HS-5 (cell line): ENCODE measurements around the gene ZMIZ1.
A peak's percentile ranks its signal among the peaks of the same experiment; 100 is the strongest.
"Not testable (repeated sequence)": the region's sequence is repeated elsewhere in the genome, so short reads cannot be mapped to it uniquely, and the experiment has no call there.

Source experiments
- DNase-seq: peaks from one replicate; pipeline ENCODE4 v3.0.0-alpha.2; 2012; ENCODE audit warnings: low read depth

ZMIZ1 gene

DNA sequence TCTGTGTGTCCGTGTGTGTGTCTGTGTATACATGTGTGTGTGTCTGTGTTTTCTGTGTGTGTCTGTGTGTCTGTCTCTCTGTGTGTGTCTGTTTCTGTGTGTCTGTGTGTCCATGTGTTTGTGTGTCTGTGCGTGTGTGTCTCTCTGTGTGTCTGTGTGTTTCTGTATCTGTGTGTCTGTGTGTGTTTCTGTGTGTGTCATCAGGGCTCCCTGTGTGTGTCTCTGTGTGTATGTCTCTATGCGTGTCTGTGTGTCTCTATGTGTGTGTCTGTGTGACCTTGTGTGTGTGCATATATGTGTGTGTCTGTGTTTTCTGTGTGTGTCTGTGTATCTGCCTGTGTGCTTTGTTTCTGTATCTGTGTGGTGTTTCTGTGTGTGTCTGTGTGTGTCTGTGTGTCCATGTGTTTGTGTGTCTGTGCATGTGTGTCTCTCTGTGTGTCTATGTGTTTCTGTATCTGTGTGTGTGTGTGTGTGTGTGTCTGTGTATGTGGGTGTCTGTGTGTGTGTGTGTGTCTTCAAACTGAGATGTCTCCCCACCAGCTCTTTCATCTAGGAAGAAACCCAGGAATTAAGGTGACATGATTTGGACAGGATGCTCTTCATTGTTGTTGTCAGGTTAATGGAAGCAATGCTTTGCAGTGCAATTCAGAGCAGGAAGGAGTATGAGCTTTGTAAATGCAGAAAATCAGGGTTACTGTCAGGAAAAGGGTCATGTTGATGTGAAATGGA, 257.8 kb downstream of the ZMIZ1 start:
- no peak for DNase-seq

DNA sequence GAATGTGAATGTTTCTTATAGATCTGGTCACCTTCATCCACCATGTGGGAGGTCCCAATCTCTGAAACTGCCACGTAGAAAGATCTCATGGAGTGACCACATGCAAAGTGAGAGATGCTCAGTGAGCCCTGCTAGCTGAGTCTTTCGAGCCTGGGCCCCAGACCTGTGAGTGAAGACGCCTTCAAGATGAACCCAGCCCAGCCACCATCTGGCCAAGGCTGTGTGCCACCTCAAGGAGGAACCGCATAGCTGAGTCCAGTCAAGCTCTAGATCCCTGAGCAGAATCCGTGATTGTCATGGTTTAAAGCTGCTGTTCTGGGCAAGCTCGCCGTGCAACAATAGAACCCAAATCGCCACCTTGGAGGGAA, 258.3 kb downstream of the ZMIZ1 start:
- no peak for DNase-seq

DNA sequence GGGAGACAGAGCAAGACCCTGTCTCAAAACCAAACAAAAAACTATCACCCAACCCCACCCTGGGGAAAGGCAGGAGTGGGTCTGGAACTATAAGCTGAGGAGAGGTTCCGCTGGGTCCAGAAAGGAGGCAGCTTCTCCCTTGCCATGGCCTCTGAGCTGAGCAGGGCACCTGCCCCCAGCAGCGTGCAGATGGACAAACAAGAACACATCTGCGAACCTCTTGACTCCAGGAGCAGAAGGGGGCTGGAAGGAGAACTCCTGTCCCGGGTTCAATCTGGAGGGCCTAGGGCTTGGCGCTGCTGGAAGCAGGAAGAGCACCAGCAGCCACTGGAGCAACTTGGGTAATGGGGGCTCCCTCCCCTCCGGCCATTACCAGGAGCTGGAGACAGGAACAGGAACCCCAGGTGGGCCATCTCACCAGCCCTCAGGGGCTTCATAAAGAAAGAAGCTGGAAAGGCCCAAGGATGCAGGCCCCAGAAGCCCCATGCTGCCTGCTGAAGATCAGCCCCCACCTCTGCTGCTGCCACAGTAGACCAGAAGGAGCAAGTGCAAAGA, 259.5 kb downstream of the ZMIZ1 start:
- no peak for DNase-seq

DNA sequence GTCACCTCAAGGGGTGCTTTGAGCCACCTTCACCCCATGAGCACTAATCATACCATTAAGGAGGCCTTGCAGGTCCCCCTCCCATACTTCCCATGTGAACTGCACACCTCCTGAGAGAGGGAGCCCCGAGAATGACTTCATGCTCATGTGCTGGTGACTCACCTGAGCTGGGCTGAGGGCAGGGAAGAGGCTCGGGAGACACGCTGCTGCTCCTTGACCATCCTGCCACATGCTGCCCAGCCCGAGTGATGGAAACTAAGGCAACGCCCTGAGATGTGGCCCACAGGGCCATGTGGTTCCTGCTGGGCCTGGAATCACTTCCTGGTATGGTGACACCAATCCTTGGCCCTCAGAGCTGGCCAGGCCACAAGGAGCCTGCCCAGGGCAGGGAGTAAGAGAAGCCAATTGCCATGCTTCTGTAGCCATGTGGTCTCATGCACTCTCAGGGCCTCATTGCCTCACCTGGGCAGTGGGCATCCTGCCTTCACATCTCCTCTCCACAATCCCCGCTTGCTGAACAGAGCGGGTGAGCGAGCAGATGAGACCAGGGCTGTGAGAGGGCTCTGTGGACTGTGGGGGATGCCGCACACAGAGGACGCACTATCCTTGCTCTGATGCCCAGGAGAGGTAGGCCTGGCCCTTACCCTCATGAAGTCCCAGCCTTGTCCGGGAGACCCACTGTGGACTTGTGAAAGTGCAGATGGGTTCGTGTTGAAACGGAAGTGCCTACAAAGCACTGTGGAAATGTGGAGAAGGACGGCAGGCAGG, 260.2 kb downstream of the ZMIZ1 start:
- DNase-seq = no peak

DNA sequence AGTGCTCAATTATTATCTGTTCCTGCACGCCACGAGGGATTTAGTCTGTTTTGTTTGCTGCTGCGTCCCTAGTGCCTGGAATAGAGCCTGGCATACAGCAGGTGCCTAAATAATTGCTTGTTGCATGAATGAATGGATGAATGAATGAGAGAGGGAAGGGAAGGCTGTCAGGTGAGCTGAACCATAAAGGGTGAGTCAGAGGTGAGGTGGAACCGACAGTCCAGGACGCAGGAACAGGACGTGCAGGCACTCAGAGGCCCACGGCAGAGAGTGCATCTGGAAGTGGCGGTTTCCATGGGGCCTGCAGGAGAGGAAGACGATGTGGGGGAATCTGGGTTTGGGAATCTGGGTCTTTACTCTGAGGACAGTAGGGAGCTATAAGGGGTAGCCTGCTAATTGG, 260.8 kb downstream of the ZMIZ1 start:
- no peak for DNase-seq

DNA sequence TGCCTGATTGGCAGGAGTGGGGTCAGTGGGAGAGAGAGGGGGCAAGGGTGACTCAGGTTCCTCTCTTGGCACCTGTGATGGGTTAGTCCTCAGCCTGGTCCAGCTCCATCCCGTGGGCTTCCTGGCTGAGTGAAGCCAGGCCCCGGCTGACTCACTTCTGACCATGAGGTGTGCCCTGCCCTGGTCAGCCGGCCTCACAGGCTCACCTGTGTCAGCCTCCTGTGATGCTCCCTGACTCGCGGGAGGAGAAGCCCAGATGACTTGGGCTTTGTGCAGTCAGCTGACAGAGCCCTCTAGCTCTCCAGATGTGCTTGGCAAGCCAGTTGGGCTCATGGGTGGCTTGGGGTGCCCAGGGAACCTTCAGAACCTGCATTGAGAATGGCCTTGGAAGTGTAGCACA, 262.5 kb downstream of the ZMIZ1 start:
- no peak for DNase-seq

DNA sequence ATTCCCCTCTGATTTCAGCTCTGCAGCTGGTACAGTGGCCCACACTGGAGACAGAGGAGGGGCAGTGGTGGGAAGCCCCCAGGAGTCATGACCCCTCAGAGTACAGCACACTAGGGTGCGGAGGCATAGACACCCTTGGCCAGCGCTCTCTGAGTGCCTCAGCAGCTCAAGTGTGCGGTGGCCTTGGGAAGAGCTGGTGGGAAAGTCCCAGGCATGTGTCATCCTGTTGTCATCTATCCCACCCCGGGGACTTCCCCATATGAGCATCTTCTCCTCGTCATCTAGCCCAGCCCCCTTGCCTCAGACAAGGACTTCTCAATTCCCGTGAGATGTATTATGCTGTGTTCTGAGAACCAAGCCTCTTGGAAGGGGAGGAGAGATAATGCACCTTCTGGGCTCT, 262.9 kb downstream of the ZMIZ1 start:
- DNase-seq = peak; percentile 84

DNA sequence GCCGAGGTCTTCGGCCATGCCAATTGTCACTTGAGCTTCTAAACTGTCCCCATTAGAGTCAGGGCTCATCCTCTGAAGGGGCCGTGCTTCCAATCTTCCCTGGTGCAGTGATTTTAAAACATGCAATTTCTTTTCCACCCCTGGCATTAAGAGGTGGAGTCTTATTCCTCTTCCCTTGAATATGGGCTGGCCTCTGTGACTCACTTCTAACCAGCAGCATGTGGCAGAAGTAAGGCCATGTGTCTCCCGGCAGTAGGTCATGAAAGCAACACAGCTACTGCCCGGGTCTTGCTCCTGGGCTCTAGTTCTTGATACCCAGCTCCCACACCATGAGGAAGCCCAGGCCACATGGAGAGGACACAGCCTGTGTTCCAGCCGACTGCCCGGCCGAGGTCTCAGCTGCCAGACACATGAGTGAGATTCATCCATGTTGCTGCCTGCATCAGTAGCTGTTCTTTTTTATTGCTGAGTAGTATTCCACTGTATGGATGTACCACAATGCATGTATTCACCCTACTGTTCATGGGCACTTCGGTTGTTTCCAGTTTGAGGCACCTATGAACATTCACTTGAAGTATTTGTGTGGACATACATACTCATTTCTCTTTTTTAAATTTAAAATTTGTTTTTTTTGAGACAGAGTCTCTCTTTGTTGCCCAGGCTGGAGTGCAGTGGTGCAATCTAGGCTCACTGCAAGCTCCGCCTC, 264.0 kb downstream of the ZMIZ1 start:
- not testable (repeated sequence) for DNase-seq

DNA sequence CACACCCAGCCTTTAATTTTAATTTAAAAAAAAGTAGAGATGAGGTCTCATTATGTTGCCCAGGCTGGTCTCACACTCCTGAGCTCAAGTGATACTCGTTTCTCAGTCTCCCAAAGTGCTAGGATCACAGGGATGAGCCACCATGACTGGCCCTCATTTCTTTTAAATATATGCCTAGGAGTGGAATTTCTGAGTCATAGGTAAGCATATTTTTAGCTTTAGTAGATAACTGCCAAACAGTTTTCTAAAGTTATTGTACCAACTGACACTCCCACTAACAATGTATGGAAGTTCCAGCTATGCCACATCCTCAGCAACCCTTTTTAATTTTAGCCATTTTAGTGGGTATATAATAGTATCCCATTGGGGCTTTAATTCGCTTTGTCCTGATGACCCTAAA, 264.7 kb downstream of the ZMIZ1 start:
- peak; percentile 82 for DNase-seq

DNA sequence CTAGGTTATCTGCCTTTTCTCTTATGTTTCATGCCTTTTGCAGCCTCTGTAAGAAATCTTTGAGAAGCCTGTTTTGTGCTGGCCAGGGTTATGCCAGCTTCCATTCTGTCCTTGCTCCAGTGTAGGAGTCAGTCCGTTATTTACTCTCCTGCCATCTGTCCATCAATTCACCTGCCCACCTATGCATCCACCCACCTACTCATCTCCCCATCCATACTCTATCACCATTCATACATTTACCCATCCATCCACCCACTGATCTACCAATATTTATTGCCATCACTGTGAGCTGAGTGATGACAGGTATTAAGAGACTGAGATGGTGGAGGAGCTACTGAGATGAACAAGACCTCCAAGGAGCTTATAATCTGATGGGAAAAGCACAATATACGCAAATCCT, 265.8 kb downstream of the ZMIZ1 start:
- no peak for DNase-seq

DNA sequence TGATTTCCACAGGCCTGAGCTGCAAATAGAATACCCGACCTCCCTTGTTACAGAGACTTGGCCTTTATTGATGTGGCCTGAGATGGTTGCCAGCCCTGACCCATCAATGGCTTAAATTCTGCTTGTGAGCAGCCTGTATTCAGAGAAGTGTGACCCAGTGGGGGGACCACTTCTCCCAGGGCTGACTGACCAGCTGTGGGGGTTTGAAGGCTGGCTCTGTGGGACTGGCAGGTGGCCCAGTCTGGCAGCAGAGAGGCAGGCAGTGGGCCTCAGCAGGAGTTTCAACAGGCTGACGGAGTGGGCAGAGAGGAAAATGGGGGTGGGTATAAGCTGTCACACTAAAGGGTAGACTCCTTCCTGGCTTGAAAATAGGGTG, 266.3 kb downstream of the ZMIZ1 start:
- DNase-seq = no peak

DNA sequence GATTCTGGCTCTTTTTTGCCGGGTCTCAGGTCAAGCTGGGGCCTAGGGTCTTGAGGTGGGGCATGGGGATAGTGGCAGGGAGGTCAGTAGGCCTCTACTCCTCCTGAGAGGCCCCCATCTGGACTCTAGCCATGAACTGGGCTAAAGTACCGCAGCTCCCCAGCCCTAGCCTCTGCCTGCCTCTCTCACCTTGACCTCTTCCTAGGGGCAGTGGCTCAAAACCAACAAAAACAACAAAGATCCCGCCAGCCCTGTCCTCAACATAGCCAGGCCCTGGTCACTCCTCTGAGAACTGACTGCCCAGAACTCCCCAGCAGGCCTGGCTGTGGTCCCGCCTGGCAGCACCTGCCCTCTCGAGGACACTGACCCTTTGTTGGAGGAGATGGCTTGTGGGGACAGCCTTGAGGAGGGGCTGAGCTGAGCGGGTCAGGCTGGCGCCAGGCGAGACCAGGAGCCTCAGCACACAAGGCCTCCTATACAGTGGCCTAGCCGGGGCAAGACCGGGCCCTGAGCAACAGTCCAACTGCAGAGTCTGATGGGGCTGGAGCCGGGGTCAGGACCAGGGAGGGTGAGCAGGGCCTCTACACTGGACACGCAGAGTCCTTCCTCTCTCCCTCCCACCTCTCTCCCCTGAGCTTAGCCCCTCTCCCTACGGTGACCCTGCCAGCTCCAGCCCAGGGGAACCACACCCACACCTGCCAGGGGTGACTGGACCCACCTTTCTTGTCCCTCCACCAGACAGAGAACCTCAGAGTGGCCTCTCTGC, 266.9 kb downstream of the ZMIZ1 start:
- DNase-seq = no peak

DNA sequence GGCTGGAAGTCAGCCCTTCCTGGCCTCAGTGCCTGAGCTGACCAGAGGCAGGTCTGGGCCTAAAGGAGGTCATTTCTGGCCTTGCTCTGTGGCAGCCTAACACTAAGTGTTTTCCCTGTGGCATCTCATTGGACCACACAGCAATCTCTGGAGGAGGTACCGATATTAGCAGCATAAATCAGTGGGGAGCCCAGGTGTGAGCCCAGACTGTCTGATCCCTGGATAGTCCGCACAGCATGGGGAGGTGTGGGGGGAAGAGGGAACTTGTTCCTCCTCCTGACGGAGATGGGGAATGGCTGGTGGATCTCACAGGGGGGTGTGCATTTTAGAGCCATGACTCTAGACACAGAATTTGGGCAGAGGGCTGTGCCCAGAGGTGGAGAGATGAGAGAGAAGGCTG, 267.5 kb downstream of the ZMIZ1 start:
- no peak for DNase-seq

DNA sequence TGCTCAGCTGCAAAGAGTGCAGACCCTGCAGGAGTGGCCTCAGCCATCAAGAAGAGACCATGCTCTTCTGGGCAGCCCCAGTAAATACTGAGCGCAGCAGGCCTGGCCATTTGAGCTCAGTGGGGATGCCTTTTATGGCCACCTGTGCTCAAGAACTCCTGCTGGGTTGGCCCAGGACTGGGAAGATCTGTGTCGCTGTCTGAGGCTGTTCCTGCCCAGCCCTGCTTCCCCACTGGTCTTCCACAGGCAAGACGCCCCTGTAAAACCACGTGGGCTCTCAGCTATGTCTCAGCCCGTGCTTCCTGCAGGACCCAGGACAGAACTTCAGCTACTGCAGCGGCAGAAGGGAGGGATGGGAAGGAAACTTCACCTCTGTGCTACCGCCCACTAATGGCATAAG, 268.0 kb downstream of the ZMIZ1 start:
- no peak for DNase-seq

DNA sequence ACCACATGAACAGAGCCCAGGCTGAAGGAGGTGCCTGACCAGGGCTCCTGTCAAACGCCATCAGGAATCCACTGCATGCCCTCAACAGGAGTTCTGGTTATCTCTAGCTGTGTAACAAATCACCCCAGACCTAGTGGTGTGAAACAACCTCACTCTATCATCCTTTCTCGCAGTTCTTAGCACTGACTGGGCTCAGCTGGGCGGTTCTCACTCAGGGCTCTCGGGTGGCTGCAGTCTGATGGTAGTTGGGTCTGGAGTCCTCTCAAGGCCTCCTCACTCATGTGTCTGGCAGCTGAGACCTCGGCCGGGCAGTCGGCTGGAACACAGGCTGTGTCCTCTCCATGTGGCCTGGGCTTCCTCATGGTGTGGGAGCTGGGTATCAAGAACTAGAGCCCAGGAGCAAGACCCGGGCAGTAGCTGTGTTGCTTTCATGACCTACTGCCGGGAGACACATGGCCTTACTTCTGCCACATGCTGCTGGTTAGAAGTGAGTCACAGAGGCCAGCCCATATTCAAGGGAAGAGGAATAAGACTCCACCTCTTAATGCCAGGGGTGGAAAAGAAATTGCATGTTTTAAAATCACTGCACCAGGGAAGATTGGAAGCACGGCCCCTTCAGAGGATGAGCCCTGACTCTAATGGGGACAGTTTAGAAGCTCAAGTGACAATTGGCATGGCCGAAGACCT, 269.2 kb downstream of the ZMIZ1 start:
- DNase-seq = not testable (repeated sequence)

DNA sequence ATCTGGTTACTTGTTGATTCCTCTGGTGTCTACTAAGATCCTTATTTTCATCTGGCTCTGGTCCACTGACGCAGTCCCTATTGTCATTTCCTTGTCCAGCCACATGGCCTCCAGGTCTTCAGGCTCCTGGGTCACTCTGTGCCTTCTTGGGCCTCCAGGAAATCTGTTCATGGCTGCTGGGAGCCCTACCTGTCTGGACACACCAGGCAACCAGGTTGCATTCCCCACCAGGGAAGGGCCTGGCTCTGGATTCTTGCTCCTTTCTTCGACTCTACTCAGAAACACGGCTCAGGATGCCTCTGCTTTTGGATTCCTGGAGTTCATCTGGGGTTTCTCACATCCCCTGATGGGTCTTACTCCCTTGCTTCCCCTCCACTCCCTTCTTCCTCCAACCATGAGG, 270.5 kb downstream of the ZMIZ1 start:
- no peak for DNase-seq

DNA sequence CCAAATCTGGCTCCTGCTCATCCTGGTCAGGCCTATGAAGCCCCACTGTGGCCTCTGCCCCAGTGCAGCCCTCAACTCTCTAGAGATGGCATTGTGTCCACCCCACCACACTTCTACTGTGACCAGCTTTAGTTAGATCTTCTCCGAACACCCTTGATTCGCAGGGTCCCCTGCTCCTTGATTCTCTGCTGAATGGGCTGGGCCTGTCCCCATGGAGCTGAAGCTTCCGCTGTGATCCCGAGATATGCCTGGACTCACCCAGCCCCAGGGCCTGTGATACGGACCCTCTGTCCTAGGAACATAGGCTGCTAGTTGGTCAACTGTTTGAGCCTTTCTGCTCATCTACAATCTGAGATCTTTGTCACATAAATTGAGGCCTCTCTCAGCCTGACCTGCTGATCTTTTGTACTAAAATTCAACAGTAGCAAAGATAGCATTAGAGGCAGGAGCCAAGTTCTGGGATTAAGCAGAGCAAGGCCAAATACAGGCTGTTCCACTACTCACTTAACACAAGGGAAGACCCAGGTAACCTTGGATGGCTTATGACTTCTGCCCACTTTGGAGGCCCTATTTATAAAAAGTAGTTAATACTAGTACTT, 272.0 kb downstream of the ZMIZ1 start:
- DNase-seq = no peak

DNA sequence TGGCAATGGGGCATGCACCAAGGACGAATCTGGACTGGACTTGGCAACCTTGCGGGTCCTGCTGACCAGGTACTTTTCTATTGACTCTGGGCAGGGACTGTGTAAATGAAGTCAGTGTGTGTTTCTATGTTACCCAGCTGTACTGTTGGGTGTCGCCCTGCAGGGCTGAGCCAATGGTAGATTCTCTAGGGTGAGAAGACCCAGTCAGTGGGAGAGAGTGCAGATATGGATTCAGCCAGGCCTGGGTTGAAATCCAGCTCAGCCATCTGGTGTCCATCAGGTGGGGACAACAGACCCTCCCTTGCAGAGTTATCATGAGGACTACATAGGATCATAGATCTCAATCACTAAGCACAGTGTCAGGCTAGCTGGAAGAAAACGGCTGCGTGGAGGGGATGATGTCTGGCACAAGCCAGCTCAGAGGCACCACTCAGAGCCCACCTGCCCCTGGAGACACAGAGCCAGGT, 273.6 kb downstream of the ZMIZ1 start:
- no peak for DNase-seq

DNA sequence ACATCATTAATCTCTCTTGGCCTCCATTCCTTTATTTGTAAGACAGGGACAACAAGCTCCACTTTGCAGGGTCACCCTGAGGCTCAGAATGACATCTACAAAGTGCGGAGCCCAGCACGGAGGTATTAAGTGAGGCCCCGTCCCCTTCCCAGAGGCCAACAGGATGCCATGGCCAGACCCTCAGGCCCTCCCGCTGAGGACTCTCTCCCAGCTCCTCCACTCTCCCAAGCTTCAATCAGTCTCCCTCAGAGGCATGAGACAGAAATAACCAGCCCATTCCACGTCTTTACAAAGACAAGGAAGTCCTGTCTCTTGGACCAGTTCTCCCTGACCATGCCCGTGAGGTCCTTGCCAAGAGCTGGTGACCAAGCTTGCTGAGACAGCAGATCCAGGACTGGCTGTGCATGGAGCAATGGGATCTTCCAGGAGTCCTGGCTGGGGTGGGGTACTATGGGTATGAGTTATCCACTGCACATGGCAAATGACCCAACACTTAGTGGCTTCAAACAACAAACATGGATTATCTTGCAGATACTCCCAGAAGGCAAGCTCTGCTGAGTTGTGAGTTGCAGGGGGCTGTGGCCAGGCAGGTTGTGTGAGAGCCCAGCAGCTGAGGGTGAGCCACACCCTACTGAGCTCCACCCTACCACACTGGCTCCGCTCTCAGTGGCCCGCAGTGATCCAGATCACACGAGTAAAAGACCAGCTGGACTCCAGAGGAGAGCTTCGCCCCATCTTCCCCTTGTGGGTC, 274.2 kb downstream of the ZMIZ1 start:
- no peak for DNase-seq

DNA sequence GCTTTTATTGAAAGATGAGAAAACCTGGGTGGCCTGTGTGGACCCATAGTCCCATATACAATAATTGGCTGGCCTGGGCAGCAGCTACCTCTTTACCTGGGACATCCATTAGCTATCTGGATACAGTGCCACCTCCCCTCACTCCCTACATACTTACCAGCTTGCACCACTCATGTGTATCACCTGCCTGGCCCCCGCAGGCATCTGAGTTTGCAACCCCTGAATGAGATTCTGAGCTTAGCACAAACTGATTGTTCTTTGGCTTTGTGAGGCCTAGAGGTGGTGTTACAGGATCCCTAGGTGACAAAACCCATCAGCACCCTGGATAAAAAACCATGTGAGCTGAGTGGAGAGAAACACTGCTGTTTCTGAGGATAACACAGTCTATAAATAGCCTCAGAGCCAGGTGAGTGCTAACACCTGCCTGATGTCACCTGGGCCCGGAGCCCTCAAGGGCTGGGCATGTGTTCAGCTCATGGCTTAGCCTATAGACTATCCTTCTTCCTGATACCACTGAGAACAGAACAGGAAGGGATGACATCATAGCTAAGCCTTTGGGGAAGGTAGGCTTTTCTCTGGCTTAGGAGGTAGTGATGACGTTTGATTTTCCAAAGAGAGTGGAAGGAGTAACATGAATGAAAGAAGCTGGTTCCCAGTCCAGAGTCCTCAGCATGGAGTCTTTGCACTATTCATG, 275.9 kb downstream of the ZMIZ1 start:
- no peak for DNase-seq
